Neural progenitor cell (in vitro differentiated cells): ENCODE measurements around the gene GTF3C4. TPM values are rescaled to one million over a fixed set of nuclear protein-coding genes. Genes with fewer than 3 reads are reported as not detected.
A peak's percentile ranks its signal among the peaks of the same experiment; 100 is the strongest.

Experiments
- DNase-seq: peaks from one replicate; pipeline ENCODE4 v3.0.0-alpha.2; 2016; ENCODE audit warnings: low spot score
- H2AFZ ChIP-seq: fragments of 200-600 bp; sonication (generic); replicated peaks from 2 replicates; pipeline ENCODE4 v1.6.1; 2016; ENCODE audit warnings: antibody characterized with exemption
- H3F3A ChIP-seq: fragments of 200-600 bp; sonication (generic); 2 replicates; pipeline ENCODE4 v1.6.1; 2016; ENCODE audit warnings: antibody characterized with exemption, low read depth
- H3K27ac ChIP-seq: fragments of 200-600 bp; sonication (generic); 2 replicates; pipeline ENCODE4 v1.5.1; 2016; ENCODE audit warnings: mild to moderate bottlenecking
- H3K27me3 ChIP-seq: fragments of 200-600 bp; sonication (generic); 2 replicates; pipeline ENCODE4 v1.6.1; 2016; ENCODE audit warnings: mild to moderate bottlenecking, moderate library complexity
- H3K36me3 ChIP-seq: fragments of 200-600 bp; sonication (generic); 2 replicates; pipeline ENCODE4 v1.5.1; 2016
- H3K4me1 ChIP-seq: fragments of 200-600 bp; sonication (generic); 2 replicates; pipeline ENCODE4 v1.6.1; 2016; ENCODE audit warnings: mixed run types
- H3K4me2 ChIP-seq: fragments of 200-600 bp; sonication (generic); 2 replicates; pipeline ENCODE4 v1.6.1; 2016
- H3K4me3 ChIP-seq: fragments of 200-600 bp; sonication (generic); 2 replicates; pipeline ENCODE4 v1.5.1; 2016
- H3K79me2 ChIP-seq: fragments of 200-600 bp; sonication (generic); 2 replicates; pipeline ENCODE4 v1.6.1; 2016; ENCODE audit warnings: low read depth
- H3K9ac ChIP-seq: fragments of 200-600 bp; sonication (generic); 2 replicates; pipeline ENCODE4 v1.6.1; 2016
- H3K9me3 ChIP-seq: fragments of 200-600 bp; sonication (generic); 2 replicates; pipeline ENCODE4 v1.5.1; 2016; ENCODE audit warnings: low read depth
- H4K20me1 ChIP-seq: fragments of 200-600 bp; sonication (generic); 2 replicates; pipeline ENCODE4 v1.6.1; 2016; ENCODE audit warnings: low read depth
- H3K27ac Mint-ChIP-seq: 3 replicates; pipeline ENCODE4 v1.8.0; 2021; ENCODE audit warnings: mixed read lengths
- H3K27me3 Mint-ChIP-seq: 2 replicates; pipeline ENCODE4 v1.8.0; 2022; ENCODE audit warnings: low read depth, mild to moderate bottlenecking, inconsistent platforms, moderate library complexity, mixed read lengths; ENCODE audit not compliant: insufficient read depth
- H3K36me3 Mint-ChIP-seq: 3 replicates; pipeline ENCODE4 v1.8.0; 2021; ENCODE audit warnings: mixed read lengths
- H3K4me1 Mint-ChIP-seq: 3 replicates; pipeline ENCODE4 v1.8.0; 2021; ENCODE audit warnings: mixed read lengths
- H3K4me3 Mint-ChIP-seq: 3 replicates; pipeline ENCODE4 v1.8.0; 2021; ENCODE audit warnings: mild to moderate bottlenecking, moderate library complexity, mixed read lengths
- H3K9me3 Mint-ChIP-seq: 3 replicates; pipeline ENCODE4 v1.8.0; 2020; ENCODE audit warnings: mixed read lengths
- CTCF ChIP-seq: fragments of 200-600 bp; sonication (generic); IDR thresholded peaks from 2 replicates; pipeline ENCODE4 v1.5.1; 2017; ENCODE audit warnings: antibody characterized with exemption, mild to moderate bottlenecking
- EZH2 ChIP-seq: fragments of 200-600 bp; sonication (generic); IDR thresholded peaks from 2 replicates; pipeline ENCODE4 v1.6.1; 2017; ENCODE audit warnings: antibody characterized with exemption, mild to moderate bottlenecking, moderate library complexity
- EZH2phosphoT487 ChIP-seq: fragments of 200-600 bp; sonication (generic); IDR thresholded peaks from 2 replicates; pipeline ENCODE4 v1.6.1; 2017; ENCODE audit warnings: antibody characterized with exemption
- total RNA-seq: library from RNA; depleted of rRNA; stranded (reverse); fragments of >200 nt; gene quantifications from 2 replicates; pipeline ENCODE4 v1.2.3, GENCODE V29; 2015; ENCODE audit warnings: low replicate concordance

GTF3C4 gene
- total RNA-seq, 1 donor from 2014 or later: 31.4 TPM

GRCh38 chr9:132669319-132669697 is 956 bp upstream of the GTF3C4 start:
- Histone ChIP-seq H3K9me3 (no peaks in the 10 kb centered on the region), H3K79me2 (peaks cover 90% of the 10 kb centered on the region), H3K36me3 (no peaks in the 10 kb centered on the region), H3K27ac (peak overlapping the region; percentile 95), H3K4me1 (peaks cover 14% of the 10 kb centered on the region), H3K27me3 (no peaks in the 10 kb centered on the region), H3K9ac (peak overlapping the region; percentile 76), H4K20me1 (peaks cover 44% of the 10 kb centered on the region), H3K4me3 (peak overlapping the region; percentile 73), H3K4me2 (peak overlapping the region; percentile 83), H2AFZ (peak overlapping the region; percentile 65), H3F3A (peaks cover 21% of the 10 kb centered on the region)
- peak; percentile 82 for DNase-seq
- peak overlapping the region; percentile 31 for H3K27ac Mint-ChIP-seq
- no peaks in the 10 kb centered on the region for H3K27me3 Mint-ChIP-seq
- no peaks in the 10 kb centered on the region for H3K9me3 Mint-ChIP-seq
- TF ChIP-seq EZH2 (no peak), CTCF (no peak), EZH2phosphoT487 (no peak)
- peaks cover 26% of the 10 kb centered on the region for H3K4me1 Mint-ChIP-seq
- peaks cover 17% of the 10 kb centered on the region for H3K36me3 Mint-ChIP-seq
- peak overlapping the region; percentile 95 for H3K4me3 Mint-ChIP-seq

GRCh38 chr9:132669698-132670456 is 387 bp upstream of the GTF3C4 start, which contains the start of gene DDX31:
Gene DDX31, minus strand, starts transcription at chr9:132669983. Its CDS starts 49 bp downstream, at chr9:132669934.
- peaks cover 26% of the 10 kb centered on the region for H3K4me1 Mint-ChIP-seq
- H3K9ac ChIP-seq: peak within 1 kb of the TSS; percentile 76
- peaks cover 14% of the 10 kb centered on the region for H3K4me1 ChIP-seq
- peak within 1 kb of the TSS; percentile 73 for H3K4me3 ChIP-seq
- peaks cover 90% of the 10 kb centered on the region for H3K79me2 ChIP-seq
- no peaks in the 10 kb centered on the region for H3K36me3 ChIP-seq
- no peaks in the 10 kb centered on the region for H3K27me3 Mint-ChIP-seq
- DNase-seq: peak; percentile 95
- no peaks in the 10 kb centered on the region for H3K9me3 Mint-ChIP-seq
- H3K27me3 ChIP-seq: no peaks in the 10 kb centered on the region
- no peak for TF ChIP-seq EZH2phosphoT487
- TF ChIP-seq CTCF: peak; percentile 35
- peak; percentile 38 for TF ChIP-seq EZH2
- H2AFZ ChIP-seq: peak within 1 kb of the TSS; percentile 65
- peak within 1 kb of the TSS; percentile 83 for H3K4me2 ChIP-seq
- H3K4me3 Mint-ChIP-seq: peak within 1 kb of the TSS; percentile 95
- H3K27ac Mint-ChIP-seq: peak within 1 kb of the TSS; percentile 88
- peak within 1 kb of the TSS; percentile 95 for H3K27ac ChIP-seq
- peaks cover 21% of the 10 kb centered on the region for H3F3A ChIP-seq
- H3K9me3 ChIP-seq: no peaks in the 10 kb centered on the region
- peaks cover 17% of the 10 kb centered on the region for H3K36me3 Mint-ChIP-seq
- H4K20me1 ChIP-seq: peaks cover 45% of the 10 kb centered on the region

- H3K4me2 ChIP-seq: peak overlapping the region; percentile 83
- Mint-ChIP-seq H3K4me1 (peaks cover 26% of the 10 kb centered on the region), H3K4me3 (peak overlapping the region; percentile 95), H3K9me3 (no peaks in the 10 kb centered on the region), H3K36me3 (peaks cover 19% of the 10 kb centered on the region), H3K27ac (no peak overlapping the region), H3K27me3 (no peaks in the 10 kb centered on the region)
- peaks cover 51% of the 10 kb centered on the region for H4K20me1 ChIP-seq
- no peak overlapping the region for H3K27ac ChIP-seq
- peaks cover 21% of the 10 kb centered on the region for H3F3A ChIP-seq
- no peaks in the 10 kb centered on the region for H3K36me3 ChIP-seq
- H3K9me3 ChIP-seq: no peaks in the 10 kb centered on the region
- H2AFZ ChIP-seq: no peak overlapping the region
- peaks cover 90% of the 10 kb centered on the region for H3K79me2 ChIP-seq
- no peak for TF ChIP-seq EZH2
- no peak for TF ChIP-seq CTCF
- no peak for TF ChIP-seq EZH2phosphoT487
- H3K27me3 ChIP-seq: no peaks in the 10 kb centered on the region
- H3K9ac ChIP-seq: peak overlapping the region; percentile 76
- H3K4me3 ChIP-seq: peak overlapping the region; percentile 73
- peaks cover 14% of the 10 kb centered on the region for H3K4me1 ChIP-seq
- no peak for DNase-seq
Measured at GRCh38 chr9:132671620-132672412, 1.6 kb downstream of the GTF3C4 start.
